H1 (cell line): ENCODE results near the gene GAS6. TPM values are rescaled to one million over a fixed set of nuclear protein-coding genes. Genes with fewer than 3 reads are reported as not detected.

Experiments used
- CHD1 ChIP-seq: IDR thresholded peaks from 2 replicates; pipeline ENCODE4 v1.6.1; 2012; ENCODE audit warnings: low read depth, low read length, improper control_type of control experiment
- CHD7 ChIP-seq: fragments of 300-600 bp; sonication (generic); IDR thresholded peaks from 2 replicates; pipeline ENCODE4 v1.7.1; 2012; ENCODE audit warnings: low read length, moderate library complexity, mild to moderate bottlenecking, inconsistent platforms; ENCODE audit not compliant: insufficient replicate concordance
- E2F6 ChIP-seq: IDR thresholded peaks from 2 replicates; pipeline ENCODE4 v1.6.1; 2012; ENCODE audit warnings: inconsistent platforms
- EP300 ChIP-seq, 2 experiments: IDR thresholded peaks; 1 replicate in 1 of 2; 2 replicates in 1 of 2; pipeline ENCODE4 v1.6.1; 2011 to 2012; ENCODE audit warnings: low read depth in 2 of 2, low read length in 2 of 2, mild to moderate bottlenecking in 2 of 2, borderline replicate concordance in 1 of 2, inconsistent platforms in 1 of 2, moderate library complexity in 1 of 2
- GTF2F1 ChIP-seq: IDR thresholded peaks from 2 replicates; pipeline ENCODE4 v1.6.1; 2012; ENCODE audit warnings: low read depth, low read length, improper control_type of control experiment, borderline replicate concordance
- HDAC6 ChIP-seq: IDR thresholded peaks from one replicate; pipeline ENCODE4 v1.7.1; 2012; ENCODE audit warnings: low read depth, mild to moderate bottlenecking, inconsistent platforms, low read length, moderate library complexity
- POLR2AphosphoS5 ChIP-seq: IDR thresholded peaks from 2 replicates; pipeline ENCODE4 v1.6.1; 2011; ENCODE audit warnings: low read depth, low read length
- POU5F1 ChIP-seq: IDR thresholded peaks from 2 replicates; pipeline ENCODE4 v1.6.1; 2011; ENCODE audit warnings: low read depth, mild to moderate bottlenecking, low read length, moderate library complexity
- SIN3A ChIP-seq, 2 experiments: IDR thresholded peaks in 1 of 2; conservative IDR thresholded peaks in 1 of 2; 2 replicates each; pipeline ENCODE4 v1.6.1; 2011 to 2012; ENCODE audit warnings: low read length in 2 of 2, improper control_type of control experiment in 1 of 2, low read depth in 1 of 2, mild to moderate bottlenecking in 1 of 2
- YY1 ChIP-seq: IDR thresholded peaks from 2 replicates; pipeline ENCODE4 v1.6.1; 2011; ENCODE audit warnings: low read depth, mild to moderate bottlenecking, low read length
- polyA plus RNA-seq, 7 experiments: library from polyadenylated mRNA; depleted of rRNA in 3 of 7; stranded (reverse) in 5 of 7; unstranded in 2 of 7; fragments of >200 nt in 5 of 7; fragments of 200-250 nt in 2 of 7; gene quantifications; 1 replicate in 5 of 7; 2 replicates in 1 of 7; 4 replicates in 1 of 7; pipeline versions ENCODE4 v1.2.1 to v1.2.3, GENCODE V29; 2011 to 2013; ENCODE audit warnings: missing spikeins in 2 of 7, mixed read lengths in 2 of 7
- total RNA-seq: library from RNA; stranded (reverse); fragmentation: NEBNext Ultra II Directional; extraction: Animal tissue kit (Norgen Biotek cat#: 25700); gene quantifications from 2 replicates; pipeline ENCODE4 v1.2.1, GENCODE V29; 2021

The GAS6 gene
- total and polyA plus RNA-seq, 2 of the 8 experiments (the other 6 are each of a cell fraction or from before 2014, with no cell fraction given) = 18.6 to 31.0 TPM

GRCh38 chr13:113860051-113860664, 3.7 kb downstream of the GAS6 start (continued):
- no peak for TF ChIP-seq SIN3A (conservative IDR thresholded peaks at IDR 0.05 in 1 of 2, IDR thresholded peaks at IDR 0.05 in 1 of 2; ENCODE audit: low read depth in 1 of 2, low read length in 2 of 2)
- no peak for TF ChIP-seq CHD7
- TF ChIP-seq POU5F1 = no peak
- TF ChIP-seq GTF2F1 = no peak
- TF ChIP-seq YY1 = no peak
- TF ChIP-seq POLR2AphosphoS5 = no peak; the same call in 1 of the 2 replicates
- TF ChIP-seq CHD1 = no peak
- peak; percentile 86 for TF ChIP-seq E2F6
- TF ChIP-seq EP300 (IDR thresholded peaks at IDR 0.05; ENCODE audit: borderline replicate concordance in 1 of 2, low read depth in 2 of 2, low read length in 2 of 2) = peak in 1 of 2 experiments; percentile 31; a peak in 1 of 3 replicates
- no peak for TF ChIP-seq HDAC6
